Panc1 (cell line): ENCODE measurements around the gene NUB1. TPM values are rescaled to one million over a fixed set of nuclear protein-coding genes. Genes with fewer than 3 reads are reported as not detected.

Source experiments
- ATAC-seq: fragments of 200-7000 bp; cut with Tn5 transposase; 2 replicates; pipeline ENCODE4 v1.9.1; 2020; ENCODE audit warnings: mild to moderate bottlenecking, moderate library complexity
- BruUV-seq: library from RNA; stranded (reverse); fragments of 400-500 nt; replicated peaks from 2 replicates; lab custom pipeline; 2021; lab: Mats Ljungman, UMichigan
- CTCF ChIA-PET: fragments of 300-600 bp; sonication (Branson Sonifier 250); formaldehyde crosslinking; loops from one replicate; lab custom pipeline; 2022; ENCODE audit warnings: antibody characterized with exemption; lab: Charles Lee
- POLR2A ChIA-PET: fragments of 300-600 bp; sonication (Branson Sonifier 250); formaldehyde crosslinking; loops from one replicate; lab custom pipeline; 2022; ENCODE audit warnings: antibody characterized with exemption; lab: Charles Lee
- DNase-seq: peaks from one replicate; pipeline ENCODE4 v3.0.0-alpha.2; 2010; ENCODE audit warnings: low read depth, low spot score
- H3K27ac ChIP-seq: 2 replicates; pipeline ENCODE4 v1.5.1; 2011; ENCODE audit warnings: mild to moderate bottlenecking, low read length, inconsistent platforms
- H3K27me3 ChIP-seq: fragments of 200-500 bp; sonication (Bioruptor generic); 2 replicates; pipeline ENCODE4 v1.6.0; 2014; ENCODE audit warnings: low read length, inconsistent platforms; ENCODE audit not compliant: control insufficient read depth, insufficient read depth
- H3K36me3 ChIP-seq: fragments of 200-500 bp; sonication (Bioruptor generic); 2 replicates; pipeline ENCODE4 v1.5.1; 2014; ENCODE audit warnings: inconsistent platforms, mild to moderate bottlenecking, low read length, moderate library complexity; ENCODE audit not compliant: control insufficient read depth, insufficient read depth
- H3K4me1 ChIP-seq: 2 replicates; pipeline ENCODE4 v1.5.1; 2011; ENCODE audit warnings: inconsistent platforms, mild to moderate bottlenecking, low read length, moderate library complexity; ENCODE audit not compliant: control insufficient read depth, insufficient read depth
- H3K4me3 ChIP-seq, 2 experiments: 2 replicates each; pipeline ENCODE4 v1.5.1; 2011 to 2012; ENCODE audit warnings: low read depth in 2 of 2, low read length in 2 of 2, mild to moderate bottlenecking in 2 of 2, inconsistent platforms in 1 of 2, moderate library complexity in 1 of 2
- H3K9me3 ChIP-seq: fragments of 200-500 bp; sonication (Bioruptor generic); 2 replicates; pipeline ENCODE4 v1.5.1; 2014; ENCODE audit warnings: low read depth, mild to moderate bottlenecking, inconsistent platforms, low read length, moderate library complexity; ENCODE audit not compliant: control insufficient read depth, insufficient read depth
- POLR2AphosphoS5 ChIP-seq: IDR thresholded peaks from 2 replicates; pipeline ENCODE4 v1.6.1; 2012; ENCODE audit warnings: mild to moderate bottlenecking, low read depth, low read length, moderate library complexity
- SIN3A ChIP-seq: IDR thresholded peaks from 2 replicates; pipeline ENCODE4 v1.6.1; 2012; ENCODE audit warnings: low read depth, mild to moderate bottlenecking, low read length, moderate library complexity, borderline replicate concordance; ENCODE audit not compliant: insufficient read depth
- TCF7L2 ChIP-seq: IDR thresholded peaks from 2 replicates; pipeline ENCODE4 v1.6.1; 2011; ENCODE audit warnings: mild to moderate bottlenecking, low read depth, low read length, inconsistent platforms
- in situ Hi-C: cut with HindIII; loops from 2 replicates; pipeline ENCODE4 v1.10.0; 2016; ENCODE audit warnings: low sequenced_read_pairs, low pct_unique_long_range_greater_than_20kb
- intact Hi-C: fragments of 100-400 bp; cut with micrococcal nuclease; formaldehyde crosslinking; loops from one replicate; pipeline ENCODE4 v1.10.0; 2022; ENCODE audit not compliant: unreplicated experiment
- total RNA-seq: library from RNA; stranded (reverse); gene quantifications from one replicate; pipeline ENCODE4 v1.2.1, GENCODE V29; 2021; ENCODE audit not compliant: unreplicated experiment
- TF ChIP-seq, protein P1 (sequence below), 2 experiments: IDR thresholded peaks; 2 replicates each; pipeline ENCODE4 v1.6.1; 2011 to 2012; ENCODE audit warnings: low read depth in 2 of 2, control low read depth in 1 of 2, low read length in 1 of 2, mild to moderate bottlenecking in 1 of 2, moderate library complexity in 1 of 2; ENCODE audit not compliant: insufficient read depth in 1 of 2
- TF ChIP-seq, protein P2 (sequence below): fragments of 450-650 bp; IDR thresholded peaks from 2 replicates; pipeline ENCODE4 v1.5.1; 2017; ENCODE audit warnings: mild to moderate bottlenecking

NUB1 gene
- total RNA-seq, 1 experiment from 2014 or later: 50.5 TPM

DNA sequence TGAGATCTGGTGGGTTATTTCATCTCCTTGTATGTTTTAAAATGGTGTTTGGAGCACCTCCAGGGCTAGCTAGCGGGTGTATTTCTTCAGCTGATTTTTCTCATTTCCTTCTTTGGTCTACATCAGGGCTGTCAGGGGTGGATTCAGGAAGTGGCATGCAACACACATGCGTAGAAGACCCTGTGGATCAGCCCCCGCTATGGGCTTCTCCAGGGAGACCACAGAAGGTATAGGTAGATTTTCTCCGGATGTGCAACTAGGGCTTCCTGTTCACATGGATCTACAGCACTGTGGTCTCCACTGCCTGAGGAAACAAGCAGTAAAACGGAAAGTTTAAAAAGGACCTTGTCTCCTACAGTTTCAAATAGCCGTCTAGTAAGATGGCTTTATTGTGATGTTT lies 10.4 kb downstream of the NUB1 start:
- BruUV-seq: no TSS peak
- DNase-seq: no peak
- no peak overlapping the region for H3K4me3 ChIP-seq
- ChIA-PET CTCF (interaction anchor here (0.6 to 1.5 kb wide), 2 partner anchors 11 to 37 kb away, joined by 3 to 5 read pairs; no protein-coding TSS in a partner anchor), POLR2A (no interaction called here)
- H3K36me3 ChIP-seq: peaks cover 11% of the 10 kb centered on the region
- no peaks in the 10 kb centered on the region for H3K9me3 ChIP-seq
- no peaks in the 10 kb centered on the region for H3K27me3 ChIP-seq
- in situ Hi-C loops (no loop called here), intact Hi-C loops (no loop called here)
- peaks cover 9% of the 10 kb centered on the region; the same call in 1 of the 2 replicates for H3K4me1 ChIP-seq
- no peak for ATAC-seq
- TF ChIP-seq POLR2AphosphoS5: no peak
- TF ChIP-seq TCF7L2: no peak
- TF ChIP-seq SIN3A: no peak
- TF ChIP-seq, protein P1, sequence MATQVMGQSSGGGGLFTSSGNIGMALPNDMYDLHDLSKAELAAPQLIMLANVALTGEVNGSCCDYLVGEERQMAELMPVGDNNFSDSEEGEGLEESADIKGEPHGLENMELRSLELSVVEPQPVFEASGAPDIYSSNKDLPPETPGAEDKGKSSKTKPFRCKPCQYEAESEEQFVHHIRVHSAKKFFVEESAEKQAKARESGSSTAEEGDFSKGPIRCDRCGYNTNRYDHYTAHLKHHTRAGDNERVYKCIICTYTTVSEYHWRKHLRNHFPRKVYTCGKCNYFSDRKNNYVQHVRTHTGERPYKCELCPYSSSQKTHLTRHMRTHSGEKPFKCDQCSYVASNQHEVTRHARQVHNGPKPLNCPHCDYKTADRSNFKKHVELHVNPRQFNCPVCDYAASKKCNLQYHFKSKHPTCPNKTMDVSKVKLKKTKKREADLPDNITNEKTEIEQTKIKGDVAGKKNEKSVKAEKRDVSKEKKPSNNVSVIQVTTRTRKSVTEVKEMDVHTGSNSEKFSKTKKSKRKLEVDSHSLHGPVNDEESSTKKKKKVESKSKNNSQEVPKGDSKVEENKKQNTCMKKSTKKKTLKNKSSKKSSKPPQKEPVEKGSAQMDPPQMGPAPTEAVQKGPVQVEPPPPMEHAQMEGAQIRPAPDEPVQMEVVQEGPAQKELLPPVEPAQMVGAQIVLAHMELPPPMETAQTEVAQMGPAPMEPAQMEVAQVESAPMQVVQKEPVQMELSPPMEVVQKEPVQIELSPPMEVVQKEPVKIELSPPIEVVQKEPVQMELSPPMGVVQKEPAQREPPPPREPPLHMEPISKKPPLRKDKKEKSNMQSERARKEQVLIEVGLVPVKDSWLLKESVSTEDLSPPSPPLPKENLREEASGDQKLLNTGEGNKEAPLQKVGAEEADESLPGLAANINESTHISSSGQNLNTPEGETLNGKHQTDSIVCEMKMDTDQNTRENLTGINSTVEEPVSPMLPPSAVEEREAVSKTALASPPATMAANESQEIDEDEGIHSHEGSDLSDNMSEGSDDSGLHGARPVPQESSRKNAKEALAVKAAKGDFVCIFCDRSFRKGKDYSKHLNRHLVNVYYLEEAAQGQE (IDR thresholded peaks at IDR 0.05; ENCODE audit: insufficient read depth in 1 of 2, low read depth in 2 of 2, low read length in 1 of 2): no peak
- TF ChIP-seq, protein P2, sequence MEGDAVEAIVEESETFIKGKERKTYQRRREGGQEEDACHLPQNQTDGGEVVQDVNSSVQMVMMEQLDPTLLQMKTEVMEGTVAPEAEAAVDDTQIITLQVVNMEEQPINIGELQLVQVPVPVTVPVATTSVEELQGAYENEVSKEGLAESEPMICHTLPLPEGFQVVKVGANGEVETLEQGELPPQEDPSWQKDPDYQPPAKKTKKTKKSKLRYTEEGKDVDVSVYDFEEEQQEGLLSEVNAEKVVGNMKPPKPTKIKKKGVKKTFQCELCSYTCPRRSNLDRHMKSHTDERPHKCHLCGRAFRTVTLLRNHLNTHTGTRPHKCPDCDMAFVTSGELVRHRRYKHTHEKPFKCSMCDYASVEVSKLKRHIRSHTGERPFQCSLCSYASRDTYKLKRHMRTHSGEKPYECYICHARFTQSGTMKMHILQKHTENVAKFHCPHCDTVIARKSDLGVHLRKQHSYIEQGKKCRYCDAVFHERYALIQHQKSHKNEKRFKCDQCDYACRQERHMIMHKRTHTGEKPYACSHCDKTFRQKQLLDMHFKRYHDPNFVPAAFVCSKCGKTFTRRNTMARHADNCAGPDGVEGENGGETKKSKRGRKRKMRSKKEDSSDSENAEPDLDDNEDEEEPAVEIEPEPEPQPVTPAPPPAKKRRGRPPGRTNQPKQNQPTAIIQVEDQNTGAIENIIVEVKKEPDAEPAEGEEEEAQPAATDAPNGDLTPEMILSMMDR: no peak
- no peak overlapping the region for H3K27ac ChIP-seq

DNA sequence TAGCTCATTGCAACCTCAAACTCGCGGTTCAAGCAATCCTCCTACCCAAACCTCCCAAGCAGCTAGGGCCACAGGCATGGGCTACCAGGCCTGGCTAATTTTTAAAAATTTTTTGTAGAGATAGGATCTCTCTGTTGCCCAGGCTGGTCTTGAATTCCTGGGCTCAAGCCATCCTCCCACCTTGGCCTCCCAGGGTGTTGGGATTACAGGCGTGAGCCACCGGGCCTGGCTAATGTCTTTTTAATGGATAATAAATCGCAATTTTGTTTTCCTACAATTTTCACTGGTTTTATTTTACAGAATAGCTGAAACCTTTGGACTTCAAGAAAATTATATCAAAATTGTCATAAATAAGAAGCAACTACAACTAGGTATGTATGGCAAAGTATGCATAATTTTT lies 10.9 kb downstream of the NUB1 start:
- no peak for ATAC-seq
- no TSS peak for BruUV-seq
- TF ChIP-seq SIN3A (no peak), TCF7L2 (no peak), POLR2AphosphoS5 (no peak)
- TF ChIP-seq, protein P2: no peak
- TF ChIP-seq, protein P1 (IDR thresholded peaks at IDR 0.05; ENCODE audit: insufficient read depth in 1 of 2, low read depth in 2 of 2, low read length in 1 of 2): no peak
- no peak for DNase-seq
- intact Hi-C loops (no loop called here), in situ Hi-C loops (no loop called here)
- H3K27me3 ChIP-seq: no peaks in the 10 kb centered on the region
- POLR2A ChIA-PET: no interaction called here
- no peak overlapping the region for H3K27ac ChIP-seq
- peaks cover 9% of the 10 kb centered on the region; the same call in 1 of the 2 replicates for H3K4me1 ChIP-seq
- no peaks in the 10 kb centered on the region for H3K9me3 ChIP-seq
- H3K4me3 ChIP-seq: no peak overlapping the region
- peaks cover 11% of the 10 kb centered on the region for H3K36me3 ChIP-seq
- CTCF ChIA-PET: interaction anchor here (0.6 to 1.5 kb wide), 2 partner anchors 11 to 37 kb away, joined by 3 to 5 read pairs; no protein-coding TSS in a partner anchor
